WERI-Rb-1 (cell line): ENCODE measurements around the gene APOL1.
"Not testable (repeated sequence)": the region's sequence is repeated elsewhere in the genome, so short reads cannot be mapped to it uniquely, and the experiment has no call there.

Source experiments
- DNase-seq: peaks from one replicate; pipeline ENCODE4 v3.0.0-alpha.2; 2020
- H3K27ac ChIP-seq: fragments of 250-450 bp; sonication (Bioruptor Pico); 2 replicates; pipeline ENCODE4 v1.5.1; 2020; ENCODE audit warnings: mild to moderate bottlenecking, moderate library complexity
- H3K27me3 ChIP-seq: fragments of 250-450 bp; sonication (Bioruptor Pico); 2 replicates; pipeline ENCODE4 v1.5.1; 2021; ENCODE audit warnings: mild to moderate bottlenecking, low read depth, moderate library complexity; ENCODE audit not compliant: insufficient read depth, severe bottlenecking
- H3K36me3 ChIP-seq: fragments of 250-450 bp; sonication (Bioruptor Pico); 2 replicates; pipeline ENCODE4 v1.5.1; 2020; ENCODE audit warnings: mild to moderate bottlenecking, moderate library complexity
- H3K4me3 ChIP-seq: 2 replicates; pipeline ENCODE4 v1.5.1; 2011; ENCODE audit warnings: low read depth, mild to moderate bottlenecking, control low read depth, low read length
- H3K9me3 ChIP-seq: fragments of 250-450 bp; sonication (Bioruptor Pico); 2 replicates; pipeline ENCODE4 v1.5.1; 2021; ENCODE audit warnings: mild to moderate bottlenecking, moderate library complexity; ENCODE audit not compliant: severe bottlenecking
- TF ChIP-seq, protein P1 (sequence below): IDR thresholded peaks from 2 replicates; pipeline ENCODE4 v1.5.1; 2011; ENCODE audit warnings: low read depth, mild to moderate bottlenecking, control low read depth, inconsistent platforms, low read length

APOL1 gene

DNA sequence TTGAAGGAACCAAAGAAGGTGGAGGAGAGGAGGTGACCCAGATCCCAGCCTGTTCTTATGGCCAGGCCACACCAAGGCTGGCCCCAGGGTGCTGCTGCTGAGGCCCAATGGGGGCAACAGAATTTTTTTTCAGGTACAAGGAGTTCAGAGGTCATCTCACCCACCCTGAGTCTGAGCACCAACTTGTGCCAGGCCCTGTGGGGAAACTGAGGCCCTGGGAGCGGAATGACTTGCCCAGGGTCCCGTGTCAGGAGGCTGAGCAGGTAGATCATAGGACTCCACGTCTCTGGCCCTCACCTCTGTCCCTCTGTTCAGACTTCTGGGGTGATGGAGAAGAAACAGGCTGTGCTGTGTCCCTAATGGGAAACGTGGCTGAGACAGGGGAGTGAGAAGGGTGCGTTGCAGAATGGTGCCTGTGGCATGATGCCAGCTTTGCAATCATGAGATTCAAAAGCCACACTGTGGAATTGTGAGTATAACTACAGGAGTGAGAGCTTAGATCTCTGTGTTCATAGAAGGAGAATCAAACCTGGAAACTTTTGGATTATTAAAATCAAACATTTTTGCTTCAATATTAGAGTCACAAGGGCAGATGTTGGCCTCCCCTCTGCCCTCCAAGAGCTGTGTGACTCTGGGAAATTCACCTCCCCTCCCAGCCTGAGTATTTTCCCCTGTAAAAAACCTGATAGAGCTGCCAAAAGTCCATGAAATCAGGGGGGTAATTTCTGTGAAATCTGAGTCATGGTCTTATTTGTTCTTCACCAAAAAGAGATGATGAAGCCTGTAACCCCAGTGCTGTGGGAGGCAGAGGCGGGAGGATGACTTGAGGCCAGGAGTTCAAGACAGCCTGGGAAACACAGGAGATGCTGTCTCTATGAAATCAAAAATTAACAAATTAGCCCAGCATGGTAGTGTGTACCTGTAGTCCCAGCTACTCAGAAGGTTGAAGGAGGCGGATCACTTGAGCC lies 874 bp downstream of the APOL1 start:
- TF ChIP-seq, protein P1, sequence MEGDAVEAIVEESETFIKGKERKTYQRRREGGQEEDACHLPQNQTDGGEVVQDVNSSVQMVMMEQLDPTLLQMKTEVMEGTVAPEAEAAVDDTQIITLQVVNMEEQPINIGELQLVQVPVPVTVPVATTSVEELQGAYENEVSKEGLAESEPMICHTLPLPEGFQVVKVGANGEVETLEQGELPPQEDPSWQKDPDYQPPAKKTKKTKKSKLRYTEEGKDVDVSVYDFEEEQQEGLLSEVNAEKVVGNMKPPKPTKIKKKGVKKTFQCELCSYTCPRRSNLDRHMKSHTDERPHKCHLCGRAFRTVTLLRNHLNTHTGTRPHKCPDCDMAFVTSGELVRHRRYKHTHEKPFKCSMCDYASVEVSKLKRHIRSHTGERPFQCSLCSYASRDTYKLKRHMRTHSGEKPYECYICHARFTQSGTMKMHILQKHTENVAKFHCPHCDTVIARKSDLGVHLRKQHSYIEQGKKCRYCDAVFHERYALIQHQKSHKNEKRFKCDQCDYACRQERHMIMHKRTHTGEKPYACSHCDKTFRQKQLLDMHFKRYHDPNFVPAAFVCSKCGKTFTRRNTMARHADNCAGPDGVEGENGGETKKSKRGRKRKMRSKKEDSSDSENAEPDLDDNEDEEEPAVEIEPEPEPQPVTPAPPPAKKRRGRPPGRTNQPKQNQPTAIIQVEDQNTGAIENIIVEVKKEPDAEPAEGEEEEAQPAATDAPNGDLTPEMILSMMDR, result no peak
- H3K27ac ChIP-seq, result no peak overlapping the region
- no peak for DNase-seq

DNA sequence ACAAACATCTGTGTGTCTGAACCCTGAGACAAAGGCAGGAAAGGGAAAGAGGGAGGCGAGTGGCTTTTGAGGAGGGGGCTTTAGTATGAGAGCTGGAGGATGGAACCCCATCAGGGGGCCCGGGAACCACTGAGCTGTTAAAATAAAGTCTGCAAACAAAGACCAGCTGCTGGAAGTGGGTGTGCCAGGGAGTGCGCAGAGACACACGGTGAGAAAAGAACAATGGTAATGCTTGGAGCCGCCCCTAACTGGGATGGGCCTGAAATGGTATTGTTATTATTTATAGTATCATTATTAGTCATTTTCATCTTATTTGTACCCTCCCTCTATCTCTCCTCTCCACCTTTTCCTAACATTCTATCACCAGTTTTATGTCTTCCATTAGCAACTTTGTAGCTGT lies 2.6 kb downstream of the APOL1 start:
- H3K27ac ChIP-seq, DNase-seq, H3K36me3 ChIP-seq, H3K4me3 ChIP-seq, H3K27me3 ChIP-seq, H3K9me3 ChIP-seq: not testable (repeated sequence)

More for the DNA sequence above, 874 bp downstream of the APOL1 start:
- H3K4me3 ChIP-seq, result no peak overlapping the region
- peaks cover 2% of the 10 kb centered on the region for H3K9me3 ChIP-seq
- H3K36me3 ChIP-seq, result no peaks in the 10 kb centered on the region
- H3K27me3 ChIP-seq, result no peaks in the 10 kb centered on the region

DNA sequence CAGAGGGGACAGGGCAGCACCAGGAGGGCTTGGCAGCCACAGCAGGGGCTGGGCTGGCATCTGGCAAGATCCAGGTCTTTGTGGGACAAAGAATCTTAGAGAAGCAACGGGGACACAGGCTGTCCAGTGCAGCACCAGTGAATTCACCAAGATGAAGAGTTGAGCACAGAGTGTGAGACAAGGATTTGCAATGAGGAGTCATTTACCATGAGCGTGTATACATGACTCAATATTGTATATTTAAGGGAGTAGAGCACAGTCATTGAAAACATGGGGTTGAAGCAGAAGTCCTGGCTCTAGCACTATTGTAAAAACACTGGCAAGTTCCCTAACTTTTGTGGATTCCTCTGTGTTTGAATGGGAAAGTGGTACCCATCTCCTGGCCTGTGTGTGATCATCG lies 3.5 kb downstream of the APOL1 start:
- Histone ChIP-seq H3K9me3 (no peaks in the 10 kb centered on the region), H3K27ac (no peak overlapping the region), H3K4me3 (no peak overlapping the region), H3K27me3 (no peaks in the 10 kb centered on the region), H3K36me3 (no peaks in the 10 kb centered on the region)
- DNase-seq, result no peak
- TF ChIP-seq, protein P1, result no peak

DNA sequence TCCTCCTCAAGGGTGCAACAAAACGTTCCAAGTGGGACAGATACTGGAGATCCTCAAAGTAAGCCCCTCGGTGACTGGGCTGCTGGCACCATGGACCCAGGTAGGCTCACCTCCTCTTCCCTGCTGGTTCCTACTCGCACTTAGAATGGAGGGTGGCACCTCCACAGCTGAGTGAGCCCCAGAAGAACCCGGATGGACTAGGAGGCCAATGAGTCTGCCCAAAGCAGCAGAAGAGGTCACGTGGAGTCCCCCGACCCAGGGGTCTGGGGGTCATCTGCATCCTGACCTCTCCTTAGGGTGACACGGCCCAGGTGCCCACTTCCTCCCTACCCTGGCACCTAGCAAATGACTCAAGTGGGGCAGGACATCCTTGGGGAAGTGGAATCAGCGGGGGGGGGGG lies 4.4 kb downstream of the APOL1 start:
- Histone ChIP-seq H3K36me3 (no peaks in the 10 kb centered on the region), H3K4me3 (no peak overlapping the region), H3K9me3 (no peaks in the 10 kb centered on the region), H3K27me3 (no peaks in the 10 kb centered on the region), H3K27ac (no peak overlapping the region)
- DNase-seq, result no peak
- TF ChIP-seq, protein P1, result no peak

DNA sequence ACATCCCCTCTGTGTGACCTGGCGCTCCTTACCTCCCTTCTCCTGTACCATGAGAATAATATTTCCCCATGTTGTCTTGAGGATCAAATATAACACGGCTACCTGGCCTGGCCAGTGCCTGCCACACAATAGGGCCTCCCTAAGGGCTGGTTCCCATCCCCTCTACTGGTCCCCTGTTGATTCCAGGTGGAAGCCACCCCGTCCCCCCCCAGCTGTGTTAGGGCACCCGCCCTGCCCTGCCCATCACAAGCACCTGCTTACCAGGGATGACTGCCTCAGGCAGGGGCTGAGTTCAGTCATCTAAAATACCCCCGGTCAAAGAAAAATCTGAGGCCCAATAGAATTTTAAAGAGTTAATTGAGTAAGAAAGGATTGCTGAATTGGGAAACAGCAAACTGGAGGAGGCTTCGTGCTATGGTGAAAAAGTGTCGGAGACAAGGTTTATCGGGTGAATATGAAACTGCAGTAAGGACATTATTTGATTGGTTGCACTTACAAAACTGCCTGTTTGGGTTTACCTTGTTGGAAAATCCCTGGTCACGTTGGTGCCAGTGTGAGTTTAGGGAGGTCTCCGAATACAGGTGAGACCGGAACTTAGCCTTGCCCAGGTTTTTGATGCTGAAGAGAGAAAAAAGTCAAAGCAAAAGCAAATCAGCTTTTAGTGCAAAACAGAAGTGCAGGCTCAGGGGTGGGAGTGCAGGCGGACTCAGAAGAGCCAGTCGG lies 5.2 kb downstream of the APOL1 start:
- no peak for DNase-seq
- TF ChIP-seq, protein P1, result no peak

More for the DNA sequence above, 5.2 kb downstream of the APOL1 start:
- Histone ChIP-seq H3K36me3 (no peaks in the 10 kb centered on the region), H3K9me3 (no peaks in the 10 kb centered on the region), H3K4me3 (no peak overlapping the region), H3K27me3 (no peaks in the 10 kb centered on the region), H3K27ac (no peak overlapping the region)
